Neutrophil (primary cell): ENCODE results near the gene GNS.

ENCODE experiments used
- H3K27ac ChIP-seq: fragments of 200-600 bp; sonication (generic); 2 replicates; pipeline ENCODE4 v1.5.1; 2016; ENCODE audit warnings: mild to moderate bottlenecking, moderate library complexity
- H3K27me3 ChIP-seq: fragments of 200-600 bp; sonication (generic); 2 replicates; pipeline ENCODE4 v1.6.0; 2016; ENCODE audit warnings: mild to moderate bottlenecking
- H3K36me3 ChIP-seq: fragments of 200-600 bp; sonication (generic); 2 replicates; pipeline ENCODE4 v1.5.1; 2017
- H3K4me1 ChIP-seq, 2 experiments: fragments of 200-600 bp in 1 of 2; sonication (generic) in 1 of 2; 1 replicate in 1 of 2; 2 replicates in 1 of 2; pipeline versions ENCODE4 v1.5.1 to v1.6.1; 2013 to 2016; ENCODE audit warnings: low read depth in 1 of 2, low read length in 1 of 2, mild to moderate bottlenecking in 1 of 2, moderate library complexity in 1 of 2; ENCODE audit not compliant: control insufficient read depth in 1 of 2, insufficient read depth in 1 of 2
- H3K4me3 ChIP-seq, 2 experiments: fragments of 200-600 bp in 1 of 2; sonication (generic) in 1 of 2; 1 replicate in 1 of 2; 2 replicates in 1 of 2; pipeline ENCODE4 v1.5.1; 2013 to 2016; ENCODE audit warnings: low read depth in 1 of 2, low read length in 1 of 2, mild to moderate bottlenecking in 1 of 2, moderate library complexity in 1 of 2
- H3K9me3 ChIP-seq: fragments of 200-600 bp; sonication (generic); 2 replicates; pipeline ENCODE4 v1.5.1; 2016
- CTCF ChIP-seq: fragments of 200-600 bp; sonication (generic); IDR thresholded peaks from 2 replicates; pipeline ENCODE4 v1.5.1; 2016; ENCODE audit warnings: antibody characterized with exemption

GNS gene

GRCh38 chr12:64688715-64689114, 70.5 kb downstream of the GNS start:
- Histone ChIP-seq H3K4me1 (peaks cover 67 to 79% of the 10 kb centered on the region in 2 experiments), H3K4me3 (no peak overlapping the region), H3K27ac (peak overlapping the region; percentile 94), H3K27me3 (no peaks in the 10 kb centered on the region), H3K9me3 (no peaks in the 10 kb centered on the region), H3K36me3 (peaks cover 85% of the 10 kb centered on the region)
- no peak for TF ChIP-seq CTCF

- Histone ChIP-seq H3K4me3 (no peak overlapping the region), H3K27ac (peak overlapping the region; percentile 94), H3K4me1 (peaks cover 67 to 79% of the 10 kb centered on the region in 2 experiments), H3K9me3 (no peaks in the 10 kb centered on the region), H3K27me3 (no peaks in the 10 kb centered on the region), H3K36me3 (peaks cover 80% of the 10 kb centered on the region)
- TF ChIP-seq CTCF, result no peak
Observed at GRCh38 chr12:64688219-64688618, 71.0 kb downstream of the GNS start.

- Histone ChIP-seq H3K27ac (peak overlapping the region; percentile 94), H3K9me3 (no peaks in the 10 kb centered on the region), H3K4me1 (peaks cover 67 to 79% of the 10 kb centered on the region in 2 experiments), H3K36me3 (peaks cover 76% of the 10 kb centered on the region), H3K27me3 (no peaks in the 10 kb centered on the region), H3K4me3 (no peak overlapping the region)
- TF ChIP-seq CTCF, result no peak
Observed at GRCh38 chr12:64687816-64688215, 71.4 kb downstream of the GNS start.

GRCh38 chr12:64685605-64686004, 73.6 kb downstream of the GNS start:
- peaks cover 55% of the 10 kb centered on the region for H3K36me3 ChIP-seq
- H3K4me3 ChIP-seq, result peak overlapping the region in 1 of 2 experiments; percentile 43
- peak overlapping the region; percentile 94 for H3K27ac ChIP-seq
- H3K27me3 ChIP-seq, result no peaks in the 10 kb centered on the region
- no peaks in the 10 kb centered on the region for H3K9me3 ChIP-seq
- H3K4me1 ChIP-seq, result peaks cover 72 to 79% of the 10 kb centered on the region in 2 experiments
- no peak for TF ChIP-seq CTCF

- no peak for TF ChIP-seq CTCF
- Histone ChIP-seq H3K27me3 (no peaks in the 10 kb centered on the region), H3K27ac (peak overlapping the region; percentile 94), H3K4me1 (peaks cover 77 to 85% of the 10 kb centered on the region in 2 experiments), H3K36me3 (peaks cover 51% of the 10 kb centered on the region), H3K4me3 (peak overlapping the region; percentile 38 to 43), H3K9me3 (no peaks in the 10 kb centered on the region)
Observed at GRCh38 chr12:64685050-64685449, 74.2 kb downstream of the GNS start.
